ENCODE results near the gene SUN2. TPM values are rescaled to one million over a fixed set of nuclear protein-coding genes. Genes with fewer than 3 reads are reported as not detected.

SUN2 gene
- total and polyA plus RNA-seq, 7 experiments from 2014 or later, result 397 to 977 (median 558) TPM

- Histone ChIP-seq H3K9me3 (ENCODE audit: control insufficient read depth in 2 of 3, low read length in 3 of 3) (no peaks in the 10 kb centered on the region), H3K4me1 (ENCODE audit: control insufficient read depth in 2 of 2, insufficient read depth in 2 of 2, low read length in 2 of 2) (peaks cover 5% of the 10 kb centered on the region in 2 donors), H3K27ac (ENCODE audit: low read depth, low read length) (no peak overlapping the region), H3K36me3 (ENCODE audit: control insufficient read depth in 2 of 3, insufficient read depth in 3 of 3, low read length in 3 of 3) (peaks cover 2 to 58% (median 11%) of the 10 kb centered on the region in 3 experiments), H3K27me3 (ENCODE audit: control insufficient read depth in 2 of 2, insufficient read depth in 2 of 2, low read length in 2 of 2) (no peaks in the 10 kb centered on the region), H3K4me3 (ENCODE audit: low read length) (no peak overlapping the region)
- ChIA-PET CTCF (interaction anchor here (1.2 kb wide), 1 partner anchor 15 kb away, joined by 3 read pairs; no protein-coding TSS in a partner anchor), POLR2A (interaction anchor here (1.0 to 1.5 kb wide), 2 partner anchors 12 to 15 kb away, joined by 4 to 5 read pairs; no protein-coding TSS in a partner anchor)
- intact Hi-C loops (cut with micrococcal nuclease), result no loop called here
- Mint-ChIP-seq H3K27ac (peak overlapping the region in 4 of 9 donors; percentile 22 to 65 (median 35)), H3K4me1 (peaks cover 26 to 51% (median 37%) of the 10 kb centered on the region in 7 donors), H3K36me3 (peaks cover 11 to 32% (median 13%) of the 10 kb centered on the region in 5 donors), H3K27me3 (no peaks in the 10 kb centered on the region), H3K4me3 (no peak overlapping the region), H3K9me3 (peaks cover 0 to 2% (median 0%) of the 10 kb centered on the region in 11 donors)
- no peak for DNase-seq
- ATAC-seq, result no peak
Observed at GRCh38 chr22:38717244-38717643, 38.6 kb downstream of the SUN2 start.

GRCh38 chr22:38716826-38717225, 39.0 kb downstream of the SUN2 start:
- ATAC-seq (no peak), DNase-seq (no peak)
- CTCF ChIA-PET, result interaction anchor here (1.2 kb wide), 1 partner anchor 16 kb away, joined by 3 read pairs; no protein-coding TSS in a partner anchor
- Mint-ChIP-seq H3K9me3 (peaks cover 0 to 2% (median 0%) of the 10 kb centered on the region in 11 donors), H3K27ac (peak overlapping the region in 4 of 9 donors; percentile 20 to 65 (median 32)), H3K27me3 (no peaks in the 10 kb centered on the region), H3K36me3 (peaks cover 11 to 32% (median 14%) of the 10 kb centered on the region in 5 donors), H3K4me3 (no peak overlapping the region), H3K4me1 (peaks cover 30 to 55% (median 41%) of the 10 kb centered on the region in 7 donors)
- Histone ChIP-seq H3K27me3 (ENCODE audit: control insufficient read depth in 2 of 2, insufficient read depth in 2 of 2, low read length in 2 of 2) (no peaks in the 10 kb centered on the region), H3K27ac (ENCODE audit: low read depth, low read length) (no peak overlapping the region), H3K9me3 (ENCODE audit: control insufficient read depth in 2 of 3, low read length in 3 of 3) (no peaks in the 10 kb centered on the region), H3K4me1 (ENCODE audit: control insufficient read depth in 2 of 2, insufficient read depth in 2 of 2, low read length in 2 of 2) (peaks cover 5% of the 10 kb centered on the region in 2 donors), H3K4me3 (ENCODE audit: low read length) (no peak overlapping the region), H3K36me3 (ENCODE audit: control insufficient read depth in 2 of 3, insufficient read depth in 3 of 3, low read length in 3 of 3) (peaks cover 0 to 55% (median 11%) of the 10 kb centered on the region in 3 experiments)
- intact Hi-C loops (cut with micrococcal nuclease), result no loop called here
- POLR2A ChIA-PET, result interaction anchor here (1.0 kb wide), 1 partner anchor 13 kb away, joined by 5 read pairs; no protein-coding TSS in a partner anchor

- POLR2A ChIA-PET, result interaction anchor here (1.2 kb wide), 1 partner anchor 16 kb away, joined by 3 read pairs; no protein-coding TSS in a partner anchor
- no peak overlapping the region for H3K4me3 ChIP-seq (ENCODE audit: low read length)
- intact Hi-C loops (cut with micrococcal nuclease), result no loop called here
- H3K9me3 Mint-ChIP-seq, result peaks cover 0 to 2% (median 0%) of the 10 kb centered on the region in 11 donors
- CTCF ChIA-PET, result no interaction called here
- H3K4me1 ChIP-seq (ENCODE audit: control insufficient read depth in 2 of 2, insufficient read depth in 2 of 2, low read length in 2 of 2), result peaks cover 5% of the 10 kb centered on the region in 2 donors
- H3K4me1 Mint-ChIP-seq, result peaks cover 30 to 54% (median 44%) of the 10 kb centered on the region in 7 donors
- peaks cover 0 to 49% (median 11%) of the 10 kb centered on the region in 3 experiments for H3K36me3 ChIP-seq (ENCODE audit: control insufficient read depth in 2 of 3, insufficient read depth in 3 of 3, low read length in 3 of 3)
- no peaks in the 10 kb centered on the region for H3K27me3 Mint-ChIP-seq
- H3K36me3 Mint-ChIP-seq, result peaks cover 6 to 28% (median 11%) of the 10 kb centered on the region in 5 donors
- ATAC-seq, result no peak
- H3K4me3 Mint-ChIP-seq, result no peak overlapping the region
- H3K27me3 ChIP-seq (ENCODE audit: control insufficient read depth in 2 of 2, insufficient read depth in 2 of 2, low read length in 2 of 2), result no peaks in the 10 kb centered on the region
- DNase-seq, result no peak
- no peak overlapping the region for H3K27ac ChIP-seq (ENCODE audit: low read depth, low read length)
- H3K9me3 ChIP-seq (ENCODE audit: control insufficient read depth in 2 of 3, low read length in 3 of 3), result no peaks in the 10 kb centered on the region
- peak overlapping the region in 2 of 9 donors; percentile 32 to 39 for H3K27ac Mint-ChIP-seq
Observed at GRCh38 chr22:38716271-38716670, 39.5 kb downstream of the SUN2 start.

GRCh38 chr22:38715852-38716251, 39.9 kb downstream of the SUN2 start:
- H3K4me1 Mint-ChIP-seq, result peaks cover 35 to 58% (median 48%) of the 10 kb centered on the region in 7 donors
- DNase-seq (no peak), ATAC-seq (no peak)
- peaks cover 0 to 48% (median 11%) of the 10 kb centered on the region in 3 experiments for H3K36me3 ChIP-seq (ENCODE audit: control insufficient read depth in 2 of 3, insufficient read depth in 3 of 3, low read length in 3 of 3)
- peaks cover 6 to 32% (median 14%) of the 10 kb centered on the region in 5 donors for H3K36me3 Mint-ChIP-seq
- H3K27me3 Mint-ChIP-seq, result no peaks in the 10 kb centered on the region
- no peaks in the 10 kb centered on the region for H3K9me3 ChIP-seq (ENCODE audit: control insufficient read depth in 2 of 3, low read length in 3 of 3)
- H3K4me1 ChIP-seq (ENCODE audit: control insufficient read depth in 2 of 2, insufficient read depth in 2 of 2, low read length in 2 of 2), result peaks cover 5% of the 10 kb centered on the region in 2 donors
- H3K27me3 ChIP-seq (ENCODE audit: control insufficient read depth in 2 of 2, insufficient read depth in 2 of 2, low read length in 2 of 2), result no peaks in the 10 kb centered on the region
- intact Hi-C loops (cut with micrococcal nuclease), result no loop called here
- H3K4me3 Mint-ChIP-seq, result no peak overlapping the region
- no peak overlapping the region for H3K27ac ChIP-seq (ENCODE audit: low read depth, low read length)
- no peak overlapping the region for H3K4me3 ChIP-seq (ENCODE audit: low read length)
- H3K27ac Mint-ChIP-seq, result peak overlapping the region in 2 of 9 donors; percentile 43 to 48
- CTCF ChIA-PET, result interaction anchor here (1.8 kb wide), 1 partner anchor 10 kb away, joined by 7 read pairs; no protein-coding TSS in a partner anchor
- H3K9me3 Mint-ChIP-seq, result peaks cover 0 to 2% (median 0%) of the 10 kb centered on the region in 11 donors
- POLR2A ChIA-PET, result interaction anchor here (0.6 to 1.5 kb wide), 4 partner anchors 9 to 419 kb away, joined by 3 to 4 read pairs (median 3); no protein-coding TSS in a partner anchor

- peak overlapping the region in 5 of 9 donors; percentile 3 to 66 (median 10) for H3K27ac Mint-ChIP-seq
- Histone ChIP-seq H3K36me3 (ENCODE audit: control insufficient read depth in 2 of 3, insufficient read depth in 3 of 3, low read length in 3 of 3) (peaks cover 0 to 50% (median 11%) of the 10 kb centered on the region in 3 experiments), H3K9me3 (ENCODE audit: control insufficient read depth in 2 of 3, low read length in 3 of 3) (no peaks in the 10 kb centered on the region), H3K4me1 (ENCODE audit: control insufficient read depth in 2 of 2, insufficient read depth in 2 of 2, low read length in 2 of 2) (peaks cover 5% of the 10 kb centered on the region in 2 donors), H3K4me3 (ENCODE audit: low read length) (no peak overlapping the region), H3K27me3 (ENCODE audit: control insufficient read depth in 2 of 2, insufficient read depth in 2 of 2, low read length in 2 of 2) (no peaks in the 10 kb centered on the region), H3K27ac (ENCODE audit: low read depth, low read length) (no peak overlapping the region)
- H3K27me3 Mint-ChIP-seq, result no peaks in the 10 kb centered on the region
- H3K4me1 Mint-ChIP-seq, result peaks cover 39 to 63% (median 54%) of the 10 kb centered on the region in 7 donors
- intact Hi-C loops (cut with micrococcal nuclease), result no loop called here
- DNase-seq (no peak), ATAC-seq (peak; percentile 33)
- H3K4me3 Mint-ChIP-seq, result peak overlapping the region in 1 of 10 donors; percentile 43
- POLR2A ChIA-PET, result interaction anchor here (0.6 to 1.5 kb wide), 6 partner anchors 9 to 418 kb away, joined by 3 to 4 read pairs (median 3); partner anchors contain the start of gene GTPBP1
- H3K9me3 Mint-ChIP-seq, result peaks cover 0 to 2% (median 0%) of the 10 kb centered on the region in 11 donors
- CTCF ChIA-PET, result interaction anchor here (1.8 kb wide), 1 partner anchor 10 kb away, joined by 7 read pairs; no protein-coding TSS in a partner anchor
- peaks cover 6 to 35% (median 16%) of the 10 kb centered on the region in 5 donors for H3K36me3 Mint-ChIP-seq
Observed at GRCh38 chr22:38715176-38715764, 40.5 kb downstream of the SUN2 start.

- H3K27me3 Mint-ChIP-seq, result no peaks in the 10 kb centered on the region
- no peak for ATAC-seq
- peaks cover 47 to 76% (median 66%) of the 10 kb centered on the region in 7 donors for H3K4me1 Mint-ChIP-seq
- Histone ChIP-seq H3K27me3 (ENCODE audit: control insufficient read depth in 2 of 2, insufficient read depth in 2 of 2, low read length in 2 of 2) (no peaks in the 10 kb centered on the region), H3K9me3 (ENCODE audit: control insufficient read depth in 2 of 3, low read length in 3 of 3) (no peaks in the 10 kb centered on the region), H3K27ac (ENCODE audit: low read depth, low read length) (no peak overlapping the region), H3K4me3 (ENCODE audit: low read length) (no peak overlapping the region), H3K4me1 (ENCODE audit: control insufficient read depth in 2 of 2, insufficient read depth in 2 of 2, low read length in 2 of 2) (peaks cover 5 to 13% of the 10 kb centered on the region in 2 donors), H3K36me3 (ENCODE audit: control insufficient read depth in 2 of 3, insufficient read depth in 3 of 3, low read length in 3 of 3) (peaks cover 0 to 52% (median 11%) of the 10 kb centered on the region in 3 experiments)
- H3K4me3 Mint-ChIP-seq, result peak overlapping the region in 2 of 10 donors; percentile 7 to 8
- CTCF ChIA-PET, result interaction anchor here (1.8 kb wide), 1 partner anchor 11 kb away, joined by 7 read pairs; no protein-coding TSS in a partner anchor
- DNase-seq, result no peak
- H3K9me3 Mint-ChIP-seq, result peaks cover 0 to 2% (median 0%) of the 10 kb centered on the region in 11 donors
- peaks cover 6 to 32% (median 18%) of the 10 kb centered on the region in 5 donors for H3K36me3 Mint-ChIP-seq
- peak overlapping the region; percentile 27 to 89 (median 54) for H3K27ac Mint-ChIP-seq
- POLR2A ChIA-PET, result interaction anchor here (1.3 kb wide), 1 partner anchor 8 kb away, joined by 3 read pairs; the partner anchor contains the start of gene GTPBP1
- intact Hi-C loops (cut with micrococcal nuclease), result no loop called here
Observed at GRCh38 chr22:38713921-38714320, 41.9 kb downstream of the SUN2 start.
